ENCODE measurements around the gene ASXL1.
"Not testable (repeated sequence)": the region's sequence is repeated elsewhere in the genome, so short reads cannot be mapped to it uniquely, and the experiment has no call there.

ASXL1 gene

GRCh38 chr20:32337937-32338661 lies 20.0 kb upstream of the ASXL1 start:
- DNase-seq, result no peak

GRCh38 chr20:32338665-32339064 lies 19.5 kb upstream of the ASXL1 start:
- DNase-seq, result no peak

GRCh38 chr20:32339116-32339515 lies 19.0 kb upstream of the ASXL1 start:
- DNase-seq, result no peak

GRCh38 chr20:32341053-32341452 lies 17.1 kb upstream of the ASXL1 start:
- DNase-seq, result not testable (repeated sequence)

GRCh38 chr20:32343439-32343838 lies 14.7 kb upstream of the ASXL1 start:
- DNase-seq, result no peak

- DNase-seq, result no peak
Measured at GRCh38 chr20:32344835-32345506, 13.2 kb upstream of the ASXL1 start.

- no peak for DNase-seq
Measured at GRCh38 chr20:32348207-32348606, 9.9 kb upstream of the ASXL1 start.

- DNase-seq, result no peak
Measured at GRCh38 chr20:32350421-32350820, 7.7 kb upstream of the ASXL1 start.

- no peak for DNase-seq
Measured at GRCh38 chr20:32352121-32352720, 5.9 kb upstream of the ASXL1 start.

GRCh38 chr20:32353848-32354496 lies 4.2 kb upstream of the ASXL1 start:
- DNase-seq, result no peak

- DNase-seq, result no peak
Measured at GRCh38 chr20:32354592-32355416, 3.3 kb upstream of the ASXL1 start.

GRCh38 chr20:32355417-32355841 lies 2.7 kb upstream of the ASXL1 start:
- DNase-seq, result no peak

GRCh38 chr20:32355907-32356621 lies 2.1 kb upstream of the ASXL1 start:
- not testable (repeated sequence) for DNase-seq

- peak; percentile 5 for DNase-seq
Measured at GRCh38 chr20:32356622-32357374, 1.3 kb upstream of the ASXL1 start.

- no peak for DNase-seq
Measured at GRCh38 chr20:32357375-32357868, 709 bp upstream of the ASXL1 start.

- no peak for DNase-seq
Measured at GRCh38 chr20:32358632-32358882, 426 bp downstream of the ASXL1 start.

GRCh38 chr20:32358883-32359632 lies 927 bp downstream of the ASXL1 start:
- peak; percentile 17 for DNase-seq

- no peak for DNase-seq
Measured at GRCh38 chr20:32359633-32360332, 1.7 kb downstream of the ASXL1 start.

GRCh38 chr20:32360333-32360634 lies 2.2 kb downstream of the ASXL1 start:
- DNase-seq, result no peak

GRCh38 chr20:32362901-32363364 lies 4.8 kb downstream of the ASXL1 start:
- no peak for DNase-seq

All from GF-D8 (cell line).